Gastrocnemius medialis (tissue), 4 donors: ENCODE results near the gene FAM114A1.

Source experiments
- POLR2A ChIP-seq, 2 donors: fragments of 450-650 bp; IDR thresholded peaks; one replicate each; pipeline ENCODE4 v1.6.1; 2017; ENCODE audit warnings: antibody characterized with exemption in 2 of 2, mild to moderate bottlenecking in 2 of 2, moderate library complexity in 2 of 2
- TF ChIP-seq, protein P1 (sequence below), 5 experiments: fragments of 450-650 bp in 3 of 5; fragments of 200-600 bp in 2 of 5; sonication (generic) in 2 of 5; IDR thresholded peaks in 4 of 5; conservative IDR thresholded peaks in 1 of 5; 1 replicate in 4 of 5; 2 replicates in 1 of 5; pipeline ENCODE4 v1.5.1; 2016 to 2019; ENCODE audit warnings: antibody characterized with exemption in 5 of 5, mild to moderate bottlenecking in 3 of 5, moderate library complexity in 3 of 5

DNA sequence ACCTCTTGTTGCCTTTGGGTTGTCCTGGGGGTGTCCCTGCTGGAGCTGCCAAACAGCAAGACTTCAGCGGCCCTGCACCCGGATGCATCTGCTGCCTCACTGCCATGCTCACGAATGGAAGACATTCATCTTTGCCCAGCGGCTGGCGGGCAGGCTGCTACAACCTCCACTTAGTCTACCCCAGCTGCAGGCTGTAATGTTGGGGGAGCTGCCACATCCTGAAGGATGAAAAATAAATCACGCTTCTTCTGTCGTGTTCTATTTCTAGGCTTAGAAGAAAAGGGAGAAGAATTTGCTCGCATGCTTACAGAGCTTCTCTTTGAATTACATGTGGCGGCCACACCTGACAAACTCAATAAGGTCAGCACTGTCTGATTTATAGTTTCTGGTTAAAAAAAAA is 61.4 kb downstream of the FAM114A1 start:
- TF ChIP-seq, protein P1, sequence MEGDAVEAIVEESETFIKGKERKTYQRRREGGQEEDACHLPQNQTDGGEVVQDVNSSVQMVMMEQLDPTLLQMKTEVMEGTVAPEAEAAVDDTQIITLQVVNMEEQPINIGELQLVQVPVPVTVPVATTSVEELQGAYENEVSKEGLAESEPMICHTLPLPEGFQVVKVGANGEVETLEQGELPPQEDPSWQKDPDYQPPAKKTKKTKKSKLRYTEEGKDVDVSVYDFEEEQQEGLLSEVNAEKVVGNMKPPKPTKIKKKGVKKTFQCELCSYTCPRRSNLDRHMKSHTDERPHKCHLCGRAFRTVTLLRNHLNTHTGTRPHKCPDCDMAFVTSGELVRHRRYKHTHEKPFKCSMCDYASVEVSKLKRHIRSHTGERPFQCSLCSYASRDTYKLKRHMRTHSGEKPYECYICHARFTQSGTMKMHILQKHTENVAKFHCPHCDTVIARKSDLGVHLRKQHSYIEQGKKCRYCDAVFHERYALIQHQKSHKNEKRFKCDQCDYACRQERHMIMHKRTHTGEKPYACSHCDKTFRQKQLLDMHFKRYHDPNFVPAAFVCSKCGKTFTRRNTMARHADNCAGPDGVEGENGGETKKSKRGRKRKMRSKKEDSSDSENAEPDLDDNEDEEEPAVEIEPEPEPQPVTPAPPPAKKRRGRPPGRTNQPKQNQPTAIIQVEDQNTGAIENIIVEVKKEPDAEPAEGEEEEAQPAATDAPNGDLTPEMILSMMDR (IDR thresholded peaks at IDR 0.05 in 4 of 5, conservative IDR thresholded peaks at IDR 0.05 in 1 of 5), result no peak
- no peak for TF ChIP-seq POLR2A (IDR thresholded peaks at IDR 0.05)
